H1 (cell line): ENCODE measurements around the gene RABGAP1.

Source experiments
- BACH1 ChIP-seq: IDR thresholded peaks from 2 replicates; pipeline ENCODE4 v1.6.1; 2012; ENCODE audit warnings: low read length, improper control_type of control experiment
- E2F6 ChIP-seq: IDR thresholded peaks from 2 replicates; pipeline ENCODE4 v1.6.1; 2012; ENCODE audit warnings: inconsistent platforms
- EZH2 ChIP-seq: fragments of 200-600 bp; sonication (generic); IDR thresholded peaks from 2 replicates; pipeline ENCODE4 v1.7.1; 2012; ENCODE audit warnings: low read depth, mild to moderate bottlenecking, moderate library complexity, low read length, inconsistent platforms; ENCODE audit not compliant: severe bottlenecking
- JUN ChIP-seq: IDR thresholded peaks from 2 replicates; pipeline ENCODE4 v1.6.1; 2011; ENCODE audit warnings: low read depth, mild to moderate bottlenecking, improper control_type of control experiment, low read length
- POLR2A ChIP-seq, 2 experiments: IDR thresholded peaks; 1 replicate in 1 of 2; 2 replicates in 1 of 2; pipeline ENCODE4 v1.6.1; 2011; ENCODE audit warnings: low read depth in 2 of 2, low read length in 2 of 2, mild to moderate bottlenecking in 2 of 2; ENCODE audit errors: control extremely low read depth in 1 of 2
- POLR2AphosphoS5 ChIP-seq: IDR thresholded peaks from 2 replicates; pipeline ENCODE4 v1.6.1; 2011; ENCODE audit warnings: low read depth, low read length
- RFX5 ChIP-seq: IDR thresholded peaks from 2 replicates; pipeline ENCODE4 v1.6.1; 2011; ENCODE audit warnings: low read depth, low read length, improper control_type of control experiment, borderline replicate concordance
- RNF2 ChIP-seq: fragments of 200-900, 300-1000 bp; sonication (generic); IDR thresholded peaks from 2 replicates; pipeline ENCODE4 v1.7.1; 2016; ENCODE audit warnings: borderline replicate concordance, low read depth, mild to moderate bottlenecking, antibody characterized with exemption, low read length; ENCODE audit not compliant: poor library complexity, severe bottlenecking; ENCODE audit errors: missing control alignments
- TAF1 ChIP-seq: IDR thresholded peaks from 2 replicates; pipeline ENCODE4 v1.6.1; 2011; ENCODE audit warnings: mild to moderate bottlenecking, low read depth, low read length
- YY1 ChIP-seq: IDR thresholded peaks from 2 replicates; pipeline ENCODE4 v1.6.1; 2011; ENCODE audit warnings: low read depth, mild to moderate bottlenecking, low read length
- TF ChIP-seq, protein P1 (sequence below), 3 experiments: IDR thresholded peaks; 1 replicate in 2 of 3; 2 replicates in 1 of 3; pipeline versions ENCODE4 v1.5.1 to v1.6.1; 2011; ENCODE audit warnings: low read length in 3 of 3, mild to moderate bottlenecking in 3 of 3, inconsistent platforms in 2 of 3, low read depth in 1 of 3, moderate library complexity in 1 of 3; ENCODE audit not compliant: insufficient read depth in 1 of 3; ENCODE audit errors: control extremely low read depth in 1 of 3
- TF ChIP-seq, protein P2 (sequence below): IDR thresholded peaks from 2 replicates; pipeline ENCODE4 v1.6.1; 2011; ENCODE audit warnings: low read length, improper control_type of control experiment

GRCh38 chr9:122923947-122924346, 16.9 kb upstream of the RABGAP1 start:
- TF ChIP-seq JUN (no peak), RFX5 (no peak), YY1 (no peak), BACH1 (no peak), RNF2 (no peak), POLR2AphosphoS5 (no peak), TAF1 (no peak), EZH2 (no peak), POLR2A (IDR thresholded peaks at IDR 0.05; ENCODE audit: control extremely low read depth in 1 of 2, low read depth in 2 of 2, low read length in 2 of 2) (no peak), E2F6 (no peak)
- TF ChIP-seq, protein P1, sequence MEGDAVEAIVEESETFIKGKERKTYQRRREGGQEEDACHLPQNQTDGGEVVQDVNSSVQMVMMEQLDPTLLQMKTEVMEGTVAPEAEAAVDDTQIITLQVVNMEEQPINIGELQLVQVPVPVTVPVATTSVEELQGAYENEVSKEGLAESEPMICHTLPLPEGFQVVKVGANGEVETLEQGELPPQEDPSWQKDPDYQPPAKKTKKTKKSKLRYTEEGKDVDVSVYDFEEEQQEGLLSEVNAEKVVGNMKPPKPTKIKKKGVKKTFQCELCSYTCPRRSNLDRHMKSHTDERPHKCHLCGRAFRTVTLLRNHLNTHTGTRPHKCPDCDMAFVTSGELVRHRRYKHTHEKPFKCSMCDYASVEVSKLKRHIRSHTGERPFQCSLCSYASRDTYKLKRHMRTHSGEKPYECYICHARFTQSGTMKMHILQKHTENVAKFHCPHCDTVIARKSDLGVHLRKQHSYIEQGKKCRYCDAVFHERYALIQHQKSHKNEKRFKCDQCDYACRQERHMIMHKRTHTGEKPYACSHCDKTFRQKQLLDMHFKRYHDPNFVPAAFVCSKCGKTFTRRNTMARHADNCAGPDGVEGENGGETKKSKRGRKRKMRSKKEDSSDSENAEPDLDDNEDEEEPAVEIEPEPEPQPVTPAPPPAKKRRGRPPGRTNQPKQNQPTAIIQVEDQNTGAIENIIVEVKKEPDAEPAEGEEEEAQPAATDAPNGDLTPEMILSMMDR (IDR thresholded peaks at IDR 0.05; ENCODE audit: control extremely low read depth in 1 of 3, insufficient read depth in 1 of 3, low read depth in 1 of 3, low read length in 3 of 3), result no peak
- TF ChIP-seq, protein P2, sequence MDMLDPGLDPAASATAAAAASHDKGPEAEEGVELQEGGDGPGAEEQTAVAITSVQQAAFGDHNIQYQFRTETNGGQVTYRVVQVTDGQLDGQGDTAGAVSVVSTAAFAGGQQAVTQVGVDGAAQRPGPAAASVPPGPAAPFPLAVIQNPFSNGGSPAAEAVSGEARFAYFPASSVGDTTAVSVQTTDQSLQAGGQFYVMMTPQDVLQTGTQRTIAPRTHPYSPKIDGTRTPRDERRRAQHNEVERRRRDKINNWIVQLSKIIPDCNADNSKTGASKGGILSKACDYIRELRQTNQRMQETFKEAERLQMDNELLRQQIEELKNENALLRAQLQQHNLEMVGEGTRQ, result no peak
